Right lung (tissue), 5 donors: ENCODE data around the gene FXYD3. TPM values are rescaled to one million over a fixed set of nuclear protein-coding genes. Genes with fewer than 3 reads are reported as not detected.
"Not testable (repeated sequence)": the region's sequence is repeated elsewhere in the genome, so short reads cannot be mapped to it uniquely, and the experiment has no call there.

Experiments used
- DNase-seq, 2 donors: peaks; one replicate each; pipeline ENCODE4 v3.0.0-alpha.2; 2013
- polyA plus RNA-seq, 5 donors: library from polyadenylated mRNA; unstranded; fragments of 120-200 nt; gene quantifications; one replicate each; pipeline versions ENCODE4 v1.2.1 to v1.2.3, GENCODE V29; 2013; ENCODE audit warnings: inconsistent platforms in 1 of 5, low replicate concordance in 1 of 5; ENCODE audit not compliant: insufficient read length in 5 of 5, insufficient read depth in 1 of 5

FXYD3 gene
- polyA plus RNA-seq, 5 donors: 19.9 to 48.0 (median 20.8) TPM

- DNase-seq: no peak
These were observed 31.2 kb upstream of the FXYD3 start for GRCh38 chr19:35084509-35084762.

- no peak for DNase-seq
These were observed 29.7 kb upstream of the FXYD3 start for GRCh38 chr19:35085947-35086346.

- no peak for DNase-seq
These were observed 29.2 kb upstream of the FXYD3 start for GRCh38 chr19:35086455-35086854.

- DNase-seq: no peak
These were observed 28.2 kb upstream of the FXYD3 start for GRCh38 chr19:35087393-35087792.

- DNase-seq: no peak
These were observed 27.3 kb upstream of the FXYD3 start for GRCh38 chr19:35088131-35088913.

- no peak for DNase-seq
These were observed 26.1 kb upstream of the FXYD3 start for GRCh38 chr19:35089554-35089953.

GRCh38 chr19:35090160-35090505 is 25.5 kb upstream of the FXYD3 start:
- no peak for DNase-seq

- peak; percentile 48 to 50 for DNase-seq
These were observed 25.0 kb upstream of the FXYD3 start for GRCh38 chr19:35090506-35091214.

GRCh38 chr19:35093430-35093829 is 22.2 kb upstream of the FXYD3 start:
- DNase-seq: no peak

GRCh38 chr19:35093941-35094647 is 21.5 kb upstream of the FXYD3 start:
- no peak for DNase-seq

- no peak for DNase-seq
These were observed 21.0 kb upstream of the FXYD3 start for GRCh38 chr19:35094656-35095055.

GRCh38 chr19:35095667-35096368 is 19.8 kb upstream of the FXYD3 start:
- DNase-seq: no peak

- DNase-seq: no peak
These were observed 17.1 kb upstream of the FXYD3 start for GRCh38 chr19:35098413-35099049.

- no peak for DNase-seq
These were observed 16.3 kb upstream of the FXYD3 start for GRCh38 chr19:35099155-35099896.

- DNase-seq: no peak
These were observed 15.7 kb upstream of the FXYD3 start for GRCh38 chr19:35099897-35100275.

- DNase-seq: no peak
These were observed 14.8 kb upstream of the FXYD3 start for GRCh38 chr19:35100588-35101533.

GRCh38 chr19:35101949-35102348 is 13.7 kb upstream of the FXYD3 start:
- DNase-seq: not testable (repeated sequence)

- DNase-seq: not testable (repeated sequence)
These were observed 12.0 kb upstream of the FXYD3 start for GRCh38 chr19:35103614-35104013.

GRCh38 chr19:35104361-35104760 is 11.3 kb upstream of the FXYD3 start:
- no peak for DNase-seq

GRCh38 chr19:35105047-35105410 is 10.6 kb upstream of the FXYD3 start:
- no peak for DNase-seq
